AG09309 (cell line): Measurements from ENCODE around the gene TNNT2.

Experiments
- DNase-seq: peaks from one replicate; pipeline ENCODE4 v3.0.0-alpha.2; 2010; ENCODE audit warnings: low read depth
- H3K4me3 ChIP-seq: 2 replicates; pipeline ENCODE4 v1.5.1; 2011; ENCODE audit warnings: mild to moderate bottlenecking, low read depth, low read length, moderate library complexity; ENCODE audit not compliant: control insufficient read depth
- TF ChIP-seq, protein P1 (sequence below): IDR thresholded peaks from 2 replicates; pipeline ENCODE4 v1.5.1; 2011; ENCODE audit warnings: mild to moderate bottlenecking, low read depth, low read length, inconsistent platforms; ENCODE audit not compliant: insufficient read depth, control insufficient read depth; ENCODE audit errors: missing control alignments

The TNNT2 gene

DNA sequence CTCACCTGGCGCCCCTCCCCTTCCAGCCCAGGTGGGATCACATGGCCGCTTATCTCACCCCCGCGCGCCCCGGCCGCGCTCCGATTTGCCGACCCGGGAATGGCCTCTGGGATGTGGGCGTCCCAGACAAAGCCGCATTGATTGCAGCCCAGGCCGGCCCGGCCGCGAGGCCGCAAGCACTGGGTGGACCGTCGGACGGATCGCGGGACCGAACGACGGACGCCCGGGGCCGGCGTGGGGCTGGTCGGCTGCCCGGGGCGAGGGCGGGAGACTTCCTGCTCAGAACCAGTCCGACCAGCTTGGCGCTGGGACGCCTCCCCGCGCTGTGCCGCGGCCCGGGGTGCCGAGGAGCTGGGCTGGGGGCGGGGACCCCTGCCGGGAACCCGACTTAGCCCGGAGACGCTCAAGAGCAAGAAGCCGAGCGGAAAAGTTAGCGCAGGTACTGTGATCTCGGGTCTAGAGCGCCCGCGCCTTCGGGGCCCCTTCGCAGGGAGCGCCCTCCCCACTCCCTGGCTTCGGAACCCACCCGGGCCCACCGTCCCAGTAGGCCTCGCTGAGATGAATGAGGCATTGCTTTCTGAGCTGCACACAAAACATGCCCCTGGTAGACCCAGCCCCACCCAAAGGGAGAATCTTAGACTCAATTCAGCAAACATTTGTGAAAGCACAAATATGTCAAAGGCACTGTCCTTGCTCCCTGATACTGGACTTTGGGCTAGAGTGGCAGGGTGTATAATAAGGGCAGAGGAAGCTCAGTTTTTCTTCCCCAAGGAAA lies 22.1 kb upstream of the TNNT2 start:
- TF ChIP-seq, protein P1, sequence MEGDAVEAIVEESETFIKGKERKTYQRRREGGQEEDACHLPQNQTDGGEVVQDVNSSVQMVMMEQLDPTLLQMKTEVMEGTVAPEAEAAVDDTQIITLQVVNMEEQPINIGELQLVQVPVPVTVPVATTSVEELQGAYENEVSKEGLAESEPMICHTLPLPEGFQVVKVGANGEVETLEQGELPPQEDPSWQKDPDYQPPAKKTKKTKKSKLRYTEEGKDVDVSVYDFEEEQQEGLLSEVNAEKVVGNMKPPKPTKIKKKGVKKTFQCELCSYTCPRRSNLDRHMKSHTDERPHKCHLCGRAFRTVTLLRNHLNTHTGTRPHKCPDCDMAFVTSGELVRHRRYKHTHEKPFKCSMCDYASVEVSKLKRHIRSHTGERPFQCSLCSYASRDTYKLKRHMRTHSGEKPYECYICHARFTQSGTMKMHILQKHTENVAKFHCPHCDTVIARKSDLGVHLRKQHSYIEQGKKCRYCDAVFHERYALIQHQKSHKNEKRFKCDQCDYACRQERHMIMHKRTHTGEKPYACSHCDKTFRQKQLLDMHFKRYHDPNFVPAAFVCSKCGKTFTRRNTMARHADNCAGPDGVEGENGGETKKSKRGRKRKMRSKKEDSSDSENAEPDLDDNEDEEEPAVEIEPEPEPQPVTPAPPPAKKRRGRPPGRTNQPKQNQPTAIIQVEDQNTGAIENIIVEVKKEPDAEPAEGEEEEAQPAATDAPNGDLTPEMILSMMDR, result no peak
- no peak overlapping the region for H3K4me3 ChIP-seq
- DNase-seq, result no peak

DNA sequence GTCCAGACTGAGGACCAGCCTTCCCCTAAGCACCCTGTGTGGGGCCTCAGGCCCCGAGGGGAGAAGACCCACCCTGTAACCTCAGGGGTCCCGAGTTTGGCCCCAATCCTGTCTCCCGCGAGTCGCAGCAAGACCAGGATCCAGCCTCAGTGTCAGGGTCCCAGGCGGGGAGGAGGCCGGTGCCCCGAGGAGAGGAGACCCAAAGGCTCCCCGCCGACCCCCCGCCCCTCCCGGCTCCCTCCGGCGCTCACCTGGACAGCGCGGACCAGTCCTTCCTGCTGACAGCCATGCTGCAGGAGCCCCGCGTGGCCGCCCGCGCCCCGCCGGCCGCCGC lies 21.5 kb upstream of the TNNT2 start, which contains the start of gene LAD1:
LAD1 (minus strand) TSS at position 307 of the 334 bp plus-strand sequence; CDS start at position 289, 18 bp downstream.
- DNase-seq, result no peak
- TF ChIP-seq, protein P1, result no peak
- H3K4me3 ChIP-seq, result no peak within 1 kb of the TSS

DNA sequence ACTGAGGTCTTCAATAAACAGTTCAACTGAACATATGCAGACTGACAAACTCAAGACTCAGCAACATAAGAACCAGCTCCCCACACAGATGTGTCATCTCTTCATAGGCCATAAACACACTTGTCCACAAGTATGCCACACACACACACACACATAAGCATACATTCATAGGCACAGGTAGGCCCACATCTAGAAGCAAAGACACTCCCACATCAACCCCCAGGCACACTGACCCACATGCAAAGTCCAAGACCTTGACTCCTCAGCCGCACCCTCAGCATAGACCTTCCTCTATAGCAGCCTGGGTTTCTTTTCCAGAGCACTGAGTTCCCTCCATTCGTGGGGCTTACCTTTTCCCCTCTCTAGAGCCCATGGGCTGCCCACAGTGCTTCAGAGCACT lies 20.2 kb upstream of the TNNT2 start:
- TF ChIP-seq, protein P1, result no peak
- no peak overlapping the region for H3K4me3 ChIP-seq
- DNase-seq, result no peak

DNA sequence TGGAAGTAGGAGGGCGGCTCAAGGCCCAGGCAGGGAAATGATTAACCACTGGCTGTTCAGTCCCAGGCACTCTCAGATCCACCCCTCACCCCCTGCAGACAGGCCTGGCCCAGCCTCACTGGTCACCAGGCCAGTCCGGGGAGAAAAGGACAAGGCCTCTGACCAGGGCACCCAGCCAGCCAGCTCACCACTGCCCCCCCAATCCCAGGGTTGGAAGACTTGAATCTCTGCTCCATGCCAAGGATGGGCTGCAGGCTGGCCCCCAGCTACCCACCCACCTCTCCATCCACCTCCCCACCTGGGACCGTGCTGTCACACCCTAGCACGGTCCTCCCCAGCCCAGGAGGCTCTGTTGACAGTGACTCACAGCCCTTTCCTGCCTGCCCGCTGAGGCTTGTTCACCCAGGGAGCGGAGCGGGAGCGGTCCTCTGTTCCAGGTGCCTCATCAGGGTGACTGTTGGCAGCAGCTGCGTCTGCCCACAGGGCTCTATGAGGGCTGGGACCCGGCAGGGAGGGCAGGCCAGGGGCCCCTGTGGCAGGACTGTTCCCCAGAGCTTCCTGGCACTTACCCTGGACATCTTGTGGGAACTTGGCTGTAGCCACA lies 19.5 kb upstream of the TNNT2 start:
- DNase-seq, result no peak
- TF ChIP-seq, protein P1, result no peak
- no peak overlapping the region for H3K4me3 ChIP-seq

DNA sequence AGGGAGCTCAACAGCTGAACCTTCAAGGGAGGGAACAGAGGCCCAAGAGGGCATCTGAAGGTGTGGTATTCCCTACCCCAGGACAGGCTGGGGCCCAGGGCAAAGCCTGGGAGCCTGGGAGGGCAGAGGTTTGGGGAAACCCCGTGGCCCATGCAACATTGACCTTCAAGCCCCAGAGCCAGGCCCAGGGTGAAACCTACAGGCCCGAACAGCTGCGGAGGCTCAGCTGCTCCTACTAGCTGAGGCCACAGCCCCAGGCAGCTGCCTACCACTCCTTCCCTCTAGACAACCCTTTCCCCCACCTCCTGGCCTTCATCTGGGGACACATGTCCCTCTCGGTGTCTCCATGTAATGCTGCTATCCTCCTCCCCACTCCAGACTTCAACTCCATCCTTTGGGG lies 18.5 kb upstream of the TNNT2 start:
- TF ChIP-seq, protein P1, result no peak
- no peak for DNase-seq
- no peak overlapping the region for H3K4me3 ChIP-seq

DNA sequence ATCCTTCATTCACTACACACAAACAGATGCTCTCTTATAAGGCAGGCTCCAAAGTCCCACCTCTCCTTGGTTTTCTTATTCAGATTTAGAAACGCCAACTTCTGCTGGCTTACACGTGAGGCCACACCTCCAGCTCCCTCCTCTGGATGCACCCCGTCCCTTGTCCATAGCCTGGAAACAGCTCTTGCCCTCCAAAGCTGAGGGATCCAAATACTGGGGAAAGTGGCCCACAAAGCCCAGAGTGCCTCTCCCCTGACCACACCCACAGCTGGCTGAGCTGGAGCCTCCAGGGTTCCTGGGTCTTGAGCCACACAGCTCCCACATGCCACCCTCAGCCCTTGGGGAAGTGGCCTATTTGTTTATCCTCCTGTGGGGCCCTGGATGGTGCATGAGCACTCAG lies 17.1 kb upstream of the TNNT2 start:
- DNase-seq, result no peak
- H3K4me3 ChIP-seq, result no peak overlapping the region
- TF ChIP-seq, protein P1, result no peak
